Thyroid gland (tissue), 4 donors: ENCODE data around the gene ZGPAT. TPM values are rescaled to one million over a fixed set of nuclear protein-coding genes. Genes with fewer than 3 reads are reported as not detected.

Experiments used
- DNase-seq, 2 donors: peaks; one replicate each; pipeline ENCODE4 v3.0.0-alpha.2; 2019
- H3K27ac ChIP-seq, 3 donors: fragments of 200-600 bp; sonication (generic); 1 replicate in 2 of 3; 2 replicates in 1 of 3; pipeline ENCODE4 v1.5.1; 2016 to 2019; ENCODE audit warnings: mild to moderate bottlenecking in 1 of 3, moderate library complexity in 1 of 3
- H3K27me3 ChIP-seq: fragments of 200-600 bp; sonication (generic); one replicate; pipeline ENCODE4 v1.5.1; 2019
- H3K36me3 ChIP-seq, 2 donors: fragments of 200-600 bp; sonication (generic); one replicate each; pipeline ENCODE4 v1.5.1; 2016 to 2019
- H3K4me1 ChIP-seq, 2 donors: fragments of 200-600 bp; sonication (generic); one replicate each; pipeline ENCODE4 v1.5.1; 2017 to 2019
- H3K4me3 ChIP-seq, 3 donors: fragments of 200-600 bp; sonication (generic); replicated peaks in 1 of 3; 1 replicate in 2 of 3; 2 replicates in 1 of 3; pipeline ENCODE4 v1.5.1; 2016; ENCODE audit warnings: mild to moderate bottlenecking in 1 of 3
- H3K9me3 ChIP-seq: fragments of 200-600 bp; sonication (generic); one replicate; pipeline ENCODE4 v1.5.1; 2017
- CTCF ChIP-seq, 6 experiments: fragments of 200-600 bp in 3 of 6; fragments of 450-650 bp in 3 of 6; sonication (generic) in 3 of 6; IDR thresholded peaks; one replicate each; pipeline ENCODE4 v1.5.1; 2016 to 2019; ENCODE audit warnings: antibody characterized with exemption in 6 of 6, mild to moderate bottlenecking in 2 of 6, inconsistent platforms in 1 of 6, moderate library complexity in 1 of 6
- POLR2A ChIP-seq, 2 donors: fragments of 450-650 bp; IDR thresholded peaks; one replicate each; pipeline ENCODE4 v1.6.1; 2017; ENCODE audit warnings: antibody characterized with exemption in 2 of 2, mild to moderate bottlenecking in 2 of 2, moderate library complexity in 1 of 2
- WGBS, 2 donors: methylation state at CpG; one replicate each; pipeline ENCODE4 v1.1.5; 2017; 5-methylcytosine and 5-hydroxymethylcytosine counted together
- intact Hi-C: fragments of 100-400 bp; cut with DNase I; formaldehyde crosslinking; loops from one replicate; pipeline ENCODE4 v1.15.1; 2023
- total RNA-seq, 4 donors: library from RNA; depleted of rRNA; stranded (reverse); fragments of >200 nt; gene quantifications; one replicate each; pipeline ENCODE4 v1.2.3, GENCODE V29; 2016

ZGPAT gene
- total RNA-seq, 4 donors from 2014 or later = 27.7 to 36.3 (median 30.0) TPM

- Histone ChIP-seq H3K27ac (peak overlapping the region; percentile 57 to 91 (median 91)), H3K4me3 (peak overlapping the region in 1 of 3 donors; percentile 35), H3K4me1 (peaks cover 19 to 29% of the 10 kb centered on the region in 2 donors), H3K27me3 (no peaks in the 10 kb centered on the region), H3K9me3 (no peaks in the 10 kb centered on the region), H3K36me3 (peaks cover 24 to 33% of the 10 kb centered on the region in 2 donors)
- no peak for TF ChIP-seq POLR2A (IDR thresholded peaks at IDR 0.05)
- DNase-seq = peak; percentile 85 to 86
- WGBS, 2 donors = 0 to 13% methylated on average over 4 to 6 of the region's 26 CpGs
- intact Hi-C loops = no loop called here
These were observed 30.9 kb downstream of the ZGPAT start for GRCh38 chr20:63738687-63739129.

- peak; percentile 84 to 87 for DNase-seq
- H3K4me3 ChIP-seq = peak within 1 kb of the TSS; percentile 39 to 66 (median 53)
- no peaks in the 10 kb centered on the region for H3K9me3 ChIP-seq
- peaks cover 19 to 29% of the 10 kb centered on the region in 2 donors for H3K36me3 ChIP-seq
- H3K27me3 ChIP-seq = no peaks in the 10 kb centered on the region
- intact Hi-C loops = loop anchor here (5.0 kb wide), 1 partner anchor 202 kb away; the partner anchor contains the start of gene PTK6
- TF ChIP-seq CTCF (IDR thresholded peaks at IDR 0.05) (no peak), POLR2A (IDR thresholded peaks at IDR 0.05) (no peak)
- peak within 1 kb of the TSS; percentile 68 to 94 (median 91) for H3K27ac ChIP-seq
- 0% methylated on average over 2 of the region's 136 CpGs; no CpG with 5 or more reads in 1 of the 2 donors for WGBS, 2 donors
- peaks cover 19 to 29% of the 10 kb centered on the region in 2 donors for H3K4me1 ChIP-seq
These were observed 31.6 kb downstream of the ZGPAT start, which contains the start of gene SLC2A4RG for GRCh38 chr20:63739130-63740069. Gene SLC2A4RG (plus strand): TSS chr20:63739776. CDS start chr20:63739913, 137 bp downstream.

- TF ChIP-seq CTCF (IDR thresholded peaks at IDR 0.05) = no peak
- no peak for TF ChIP-seq POLR2A (IDR thresholded peaks at IDR 0.05)
- WGBS, 2 donors = no CpG with 5 or more reads among the region's 80 CpGs
- Histone ChIP-seq H3K27me3 (no peaks in the 10 kb centered on the region), H3K27ac (peak overlapping the region; percentile 68 to 94 (median 88)), H3K4me1 (peaks cover 19 to 29% of the 10 kb centered on the region in 2 donors), H3K4me3 (peak overlapping the region; percentile 39 to 66 (median 53)), H3K36me3 (peaks cover 17 to 22% of the 10 kb centered on the region in 2 donors), H3K9me3 (no peaks in the 10 kb centered on the region)
- peak; percentile 49 to 53 for DNase-seq
- intact Hi-C loops = loop anchor here (5.0 kb wide), 1 partner anchor 203 kb away; the partner anchor contains the start of gene PTK6
These were observed 32.3 kb downstream of the ZGPAT start for GRCh38 chr20:63740070-63740626.

- Histone ChIP-seq H3K27ac (peak overlapping the region; percentile 68 to 94 (median 88)), H3K9me3 (no peaks in the 10 kb centered on the region), H3K4me1 (peaks cover 19 to 29% of the 10 kb centered on the region in 2 donors), H3K27me3 (no peaks in the 10 kb centered on the region), H3K36me3 (peaks cover 15% of the 10 kb centered on the region in 2 donors), H3K4me3 (peak overlapping the region; percentile 39 to 66 (median 53))
- peak in 2 of 6 experiments; percentile 12 to 24 for TF ChIP-seq CTCF (IDR thresholded peaks at IDR 0.05)
- TF ChIP-seq POLR2A (IDR thresholded peaks at IDR 0.05) = peak in 1 of 2 donors; percentile 57
- WGBS, 2 donors = 4% methylated on average over 8 of the region's 29 CpGs; no CpG with 5 or more reads in 1 of the 2 donors
- DNase-seq = peak; percentile 94 to 95
- intact Hi-C loops = loop anchor here (5.0 kb wide), 1 partner anchor 203 kb away; the partner anchor contains the start of gene PTK6
These were observed 33.0 kb downstream of the ZGPAT start for GRCh38 chr20:63740627-63741353.

- no peak for TF ChIP-seq CTCF (IDR thresholded peaks at IDR 0.05)
- TF ChIP-seq POLR2A (IDR thresholded peaks at IDR 0.05) = no peak
- peak overlapping the region in 1 of 3 donors; percentile 66 for H3K4me3 ChIP-seq
- DNase-seq = no peak
- intact Hi-C loops = loop anchor here (5.0 kb wide), 1 partner anchor 204 kb away; the partner anchor contains the start of gene PTK6
- H3K9me3 ChIP-seq = no peaks in the 10 kb centered on the region
- H3K36me3 ChIP-seq = peaks cover 15 to 20% of the 10 kb centered on the region in 2 donors
- peak overlapping the region; percentile 54 to 94 (median 88) for H3K27ac ChIP-seq
- H3K4me1 ChIP-seq = peaks cover 19 to 29% of the 10 kb centered on the region in 2 donors
- WGBS, 2 donors = 13 to 63% methylated on average over 2 to 4 of the region's 6 CpGs
- H3K27me3 ChIP-seq = no peaks in the 10 kb centered on the region
These were observed 33.5 kb downstream of the ZGPAT start for GRCh38 chr20:63741354-63741675.
